Progenitor cell of endocrine pancreas (in vitro differentiated cells): ENCODE results near the gene CCDC186. TPM values are rescaled to one million over a fixed set of nuclear protein-coding genes. Genes with fewer than 3 reads are reported as not detected.

ENCODE experiments used
- DNase-seq: peaks from one replicate; pipeline ENCODE4 v3.0.0; 2021; ENCODE audit warnings: low spot score; ENCODE audit not compliant: unreplicated experiment
- H3K27ac Mint-ChIP-seq: 2 replicates; pipeline ENCODE4 v1.8.0; 2021; ENCODE audit warnings: mild to moderate bottlenecking, moderate library complexity, mixed read lengths
- H3K27me3 Mint-ChIP-seq: 2 replicates; pipeline ENCODE4 v1.8.0; 2021; ENCODE audit warnings: mixed read lengths
- H3K36me3 Mint-ChIP-seq: 2 replicates; pipeline ENCODE4 v1.8.0; 2022; ENCODE audit warnings: mixed read lengths; ENCODE audit not compliant: insufficient read depth
- H3K4me1 Mint-ChIP-seq: 2 replicates; pipeline ENCODE4 v1.8.0; 2021; ENCODE audit warnings: low read depth, mixed read lengths
- H3K4me3 Mint-ChIP-seq: 2 replicates; pipeline ENCODE4 v1.8.0; 2021; ENCODE audit warnings: low read depth, mild to moderate bottlenecking, moderate library complexity, mixed read lengths
- H3K9me3 Mint-ChIP-seq: 2 replicates; pipeline ENCODE4 v1.8.0; 2021; ENCODE audit warnings: low read depth, mixed read lengths
- total RNA-seq: library from RNA; stranded (reverse); gene quantifications from 2 replicates; pipeline ENCODE4 v1.2.1, GENCODE V29; 2021
- TF ChIP-seq, protein P1 (sequence below): fragments of 200-600 bp; sonication (generic); IDR thresholded peaks from one replicate; pipeline ENCODE4 v1.5.0; 2021; ENCODE audit warnings: antibody characterized with exemption, mild to moderate bottlenecking; ENCODE audit not compliant: unreplicated experiment

CCDC186 gene
- total RNA-seq, 1 donor from 2014 or later: 20.8 TPM

DNA sequence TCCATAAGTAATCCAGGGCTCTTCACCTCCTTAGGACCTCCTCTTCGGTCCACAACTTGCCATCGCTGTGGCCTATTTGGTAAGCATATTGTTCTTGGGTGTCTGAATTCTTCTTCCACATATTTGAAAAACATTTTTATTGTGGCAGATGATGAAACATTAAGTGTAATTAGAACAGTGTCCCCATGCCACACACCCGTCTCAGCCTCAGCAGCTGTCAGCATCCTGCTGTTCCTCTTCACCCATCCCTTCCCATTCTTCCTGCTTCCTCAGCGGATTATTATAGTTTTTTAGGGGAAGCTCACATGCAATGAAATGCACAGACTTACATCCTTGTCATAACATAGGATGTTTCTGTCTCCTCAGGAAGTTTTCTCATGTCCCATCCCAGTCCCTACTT lies 25.2 kb upstream of the CCDC186 start:
- Mint-ChIP-seq H3K27ac (no peak overlapping the region), H3K27me3 (peaks cover 4% of the 10 kb centered on the region), H3K36me3 (no peaks in the 10 kb centered on the region), H3K4me3 (no peak overlapping the region), H3K9me3 (no peaks in the 10 kb centered on the region), H3K4me1 (peaks cover 1% of the 10 kb centered on the region)
- TF ChIP-seq, protein P1, sequence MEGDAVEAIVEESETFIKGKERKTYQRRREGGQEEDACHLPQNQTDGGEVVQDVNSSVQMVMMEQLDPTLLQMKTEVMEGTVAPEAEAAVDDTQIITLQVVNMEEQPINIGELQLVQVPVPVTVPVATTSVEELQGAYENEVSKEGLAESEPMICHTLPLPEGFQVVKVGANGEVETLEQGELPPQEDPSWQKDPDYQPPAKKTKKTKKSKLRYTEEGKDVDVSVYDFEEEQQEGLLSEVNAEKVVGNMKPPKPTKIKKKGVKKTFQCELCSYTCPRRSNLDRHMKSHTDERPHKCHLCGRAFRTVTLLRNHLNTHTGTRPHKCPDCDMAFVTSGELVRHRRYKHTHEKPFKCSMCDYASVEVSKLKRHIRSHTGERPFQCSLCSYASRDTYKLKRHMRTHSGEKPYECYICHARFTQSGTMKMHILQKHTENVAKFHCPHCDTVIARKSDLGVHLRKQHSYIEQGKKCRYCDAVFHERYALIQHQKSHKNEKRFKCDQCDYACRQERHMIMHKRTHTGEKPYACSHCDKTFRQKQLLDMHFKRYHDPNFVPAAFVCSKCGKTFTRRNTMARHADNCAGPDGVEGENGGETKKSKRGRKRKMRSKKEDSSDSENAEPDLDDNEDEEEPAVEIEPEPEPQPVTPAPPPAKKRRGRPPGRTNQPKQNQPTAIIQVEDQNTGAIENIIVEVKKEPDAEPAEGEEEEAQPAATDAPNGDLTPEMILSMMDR: no peak
- no peak for DNase-seq

DNA sequence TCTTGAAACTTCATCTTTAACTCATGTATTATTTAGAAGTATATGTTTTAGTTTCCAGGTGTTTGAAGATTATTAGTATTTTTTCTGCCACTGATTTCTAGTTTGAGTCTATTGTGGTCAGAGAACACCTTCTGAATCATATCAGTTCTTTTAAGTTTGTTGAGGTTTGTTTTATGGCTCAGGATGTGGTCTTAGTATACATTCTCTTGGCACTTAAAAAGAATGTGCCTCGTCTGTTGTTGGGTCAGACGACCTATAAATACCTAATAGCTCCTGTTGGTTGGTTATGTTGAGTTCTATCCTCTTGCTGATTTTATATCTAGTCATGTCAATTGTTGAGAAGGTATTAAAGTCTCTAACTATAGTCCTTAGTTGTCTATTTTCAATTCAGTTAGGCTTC lies 21.1 kb upstream of the CCDC186 start:
- Mint-ChIP-seq H3K9me3 (no peaks in the 10 kb centered on the region), H3K4me3 (no peak overlapping the region), H3K4me1 (no peaks in the 10 kb centered on the region), H3K27me3 (peaks cover 4% of the 10 kb centered on the region), H3K36me3 (no peaks in the 10 kb centered on the region), H3K27ac (no peak overlapping the region)
- TF ChIP-seq, protein P1: no peak
- DNase-seq: no peak

DNA sequence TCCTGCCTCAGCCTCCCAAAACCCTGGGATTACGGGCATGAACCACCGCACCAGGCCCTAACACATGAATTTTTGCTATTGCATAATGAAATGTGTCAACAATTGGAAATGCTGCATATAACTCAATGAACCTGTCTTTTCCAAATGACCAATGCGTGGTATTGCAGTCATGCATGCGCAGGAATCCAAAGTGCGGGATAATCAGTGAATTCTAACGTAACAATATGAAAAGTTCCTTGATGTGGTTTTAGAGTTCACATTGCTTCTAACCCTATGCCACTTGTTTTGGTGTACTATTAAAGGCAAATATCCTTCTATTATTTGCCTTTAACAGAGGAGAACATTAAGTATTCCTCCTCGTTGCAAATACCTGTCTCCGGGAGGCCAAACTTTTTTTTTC lies 15.7 kb upstream of the CCDC186 start:
- H3K9me3 Mint-ChIP-seq: no peaks in the 10 kb centered on the region
- no peak overlapping the region for H3K27ac Mint-ChIP-seq
- DNase-seq: no peak
- no peak overlapping the region for H3K4me3 Mint-ChIP-seq
- TF ChIP-seq, protein P1: no peak
- H3K4me1 Mint-ChIP-seq: no peaks in the 10 kb centered on the region
- no peaks in the 10 kb centered on the region for H3K36me3 Mint-ChIP-seq
- H3K27me3 Mint-ChIP-seq: peaks cover 2% of the 10 kb centered on the region

DNA sequence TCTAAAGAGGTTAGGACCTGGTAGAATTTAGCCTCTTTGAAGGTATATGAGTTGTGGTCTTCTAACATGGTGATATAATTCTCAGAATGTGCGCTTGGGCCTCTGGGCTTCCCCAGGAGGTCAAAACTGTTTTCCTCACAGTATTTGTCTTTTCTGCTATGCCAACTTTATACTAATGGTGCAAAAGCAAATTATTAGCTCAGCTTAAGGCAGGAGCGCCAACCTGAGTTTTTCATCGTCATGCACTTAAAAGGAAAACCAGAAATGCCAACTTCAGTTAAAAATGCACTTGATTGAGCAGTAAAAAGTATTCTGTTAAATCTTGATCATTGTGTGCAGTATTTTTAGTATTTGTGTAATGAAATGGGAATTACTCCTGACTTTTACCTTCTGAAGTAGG lies 14.9 kb upstream of the CCDC186 start:
- H3K4me3 Mint-ChIP-seq: no peak overlapping the region
- H3K27ac Mint-ChIP-seq: no peak overlapping the region
- H3K9me3 Mint-ChIP-seq: no peaks in the 10 kb centered on the region
- no peaks in the 10 kb centered on the region for H3K4me1 Mint-ChIP-seq
- H3K27me3 Mint-ChIP-seq: peaks cover 2% of the 10 kb centered on the region
- H3K36me3 Mint-ChIP-seq: no peaks in the 10 kb centered on the region
- no peak for DNase-seq
- TF ChIP-seq, protein P1: no peak

DNA sequence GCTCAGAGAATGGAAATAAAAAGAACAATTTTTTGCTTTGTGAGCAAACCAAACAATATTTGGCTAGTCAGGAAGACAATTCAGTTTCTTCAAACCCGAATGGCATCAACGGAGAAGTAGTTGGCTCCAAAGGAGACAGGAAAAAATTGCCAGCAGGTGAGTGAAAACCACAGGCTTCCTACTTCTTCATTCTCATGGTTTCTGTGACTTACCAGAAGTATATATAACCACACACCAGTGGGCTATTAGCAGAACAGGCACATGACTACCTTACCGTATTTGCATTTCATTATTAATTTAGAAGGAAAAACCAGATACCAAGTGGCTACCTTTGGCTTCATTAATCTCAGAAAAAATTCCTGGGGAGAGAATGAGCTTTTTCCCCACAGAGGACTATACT lies 14.0 kb upstream of the CCDC186 start:
- no peaks in the 10 kb centered on the region for H3K4me1 Mint-ChIP-seq
- TF ChIP-seq, protein P1: no peak
- no peak overlapping the region for H3K27ac Mint-ChIP-seq
- no peak for DNase-seq
- H3K4me3 Mint-ChIP-seq: no peak overlapping the region
- H3K9me3 Mint-ChIP-seq: no peaks in the 10 kb centered on the region
- peaks cover 2% of the 10 kb centered on the region for H3K27me3 Mint-ChIP-seq
- no peaks in the 10 kb centered on the region for H3K36me3 Mint-ChIP-seq
